Caco-2 (cell line): Measurements from ENCODE around the gene SSBP2. TPM values are rescaled to one million over a fixed set of nuclear protein-coding genes. Genes with fewer than 3 reads are reported as not detected.

Experiments used
- BruUV-seq: library from RNA; stranded (reverse); fragments of 400-500 nt; replicated peaks from 2 replicates; lab custom pipeline; 2021; lab: Mats Ljungman, UMichigan
- CTCF ChIA-PET: fragments of 300-600 bp; sonication (Branson Sonifier 250); formaldehyde crosslinking; loops from one replicate; lab custom pipeline; 2022; ENCODE audit warnings: antibody characterized with exemption; lab: Charles Lee
- POLR2A ChIA-PET: fragments of 300-600 bp; sonication (Branson Sonifier 250); formaldehyde crosslinking; loops from one replicate; lab custom pipeline; 2022; ENCODE audit warnings: antibody characterized with exemption; lab: Charles Lee
- DNase-seq, 2 experiments: peaks; one replicate each; pipeline versions ENCODE4 v3.0.0 to v3.0.0-alpha.2; 2020 to 2022
- H3K27me3 ChIP-seq: replicated peaks from 2 replicates; pipeline ENCODE4 v1.6.0; 2011; ENCODE audit warnings: low read length; ENCODE audit not compliant: control insufficient read depth, insufficient read depth
- H3K36me3 ChIP-seq: 2 replicates; pipeline ENCODE4 v1.5.1; 2011; ENCODE audit warnings: low read length; ENCODE audit not compliant: control insufficient read depth, insufficient read depth
- H3K4me1 ChIP-seq: fragments of 250-450 bp; sonication (Bioruptor Pico); 2 replicates; pipeline ENCODE4 v1.5.1; 2020; ENCODE audit warnings: mild to moderate bottlenecking
- H3K4me3 ChIP-seq: 2 replicates; pipeline ENCODE4 v1.5.1; 2011; ENCODE audit warnings: low read depth, mild to moderate bottlenecking, control low read depth, low read length
- H3K9me3 ChIP-seq: fragments of 250-450 bp; sonication (Bioruptor Pico); 2 replicates; pipeline ENCODE4 v1.5.1; 2020; ENCODE audit warnings: mild to moderate bottlenecking, moderate library complexity
- H3K27ac Mint-ChIP-seq: one replicate; pipeline ENCODE4 v1.8.0; 2022; ENCODE audit warnings: mixed read lengths; ENCODE audit not compliant: unreplicated experiment
- H3K27me3 Mint-ChIP-seq: one replicate; pipeline ENCODE4 v1.8.0; 2022; ENCODE audit warnings: mixed read lengths; ENCODE audit not compliant: insufficient read depth, unreplicated experiment
- H3K36me3 Mint-ChIP-seq: one replicate; pipeline ENCODE4 v1.8.0; 2022; ENCODE audit warnings: mild to moderate bottlenecking, mixed read lengths; ENCODE audit not compliant: insufficient read depth, unreplicated experiment
- H3K4me1 Mint-ChIP-seq: one replicate; pipeline ENCODE4 v1.8.0; 2022; ENCODE audit warnings: low read depth, mixed read lengths; ENCODE audit not compliant: unreplicated experiment
- H3K4me3 Mint-ChIP-seq: one replicate; pipeline ENCODE4 v1.8.0; 2022; ENCODE audit warnings: mild to moderate bottlenecking, moderate library complexity, mixed read lengths; ENCODE audit not compliant: unreplicated experiment
- H3K9me3 Mint-ChIP-seq: one replicate; pipeline ENCODE4 v1.8.0; 2022; ENCODE audit warnings: mixed read lengths; ENCODE audit not compliant: unreplicated experiment
- CTCF ChIP-seq, 2 experiments: fragments of 200-600 bp in 1 of 2; IDR thresholded peaks; 1 replicate in 1 of 2; 2 replicates in 1 of 2; pipeline versions ENCODE4 v1.5.1 to v1.8.0; 2011 to 2022; ENCODE audit warnings: antibody characterized with exemption in 1 of 2, control low read depth in 1 of 2, inconsistent platforms in 1 of 2, low read depth in 1 of 2, low read length in 1 of 2, mild to moderate bottlenecking in 1 of 2, moderate library complexity in 1 of 2; ENCODE audit not compliant: insufficient read depth in 1 of 2, severe bottlenecking in 1 of 2, unreplicated experiment in 1 of 2
- intact Hi-C: fragments of 100-400 bp; cut with micrococcal nuclease; formaldehyde crosslinking; loops from one replicate; pipeline ENCODE4 v1.10.0; 2022; ENCODE audit not compliant: unreplicated experiment
- total RNA-seq: library from RNA; stranded (reverse); gene quantifications from 2 replicates; pipeline ENCODE4 v1.2.3, GENCODE V29; 2022

The SSBP2 gene
- total RNA-seq, 1 experiment from 2014 or later = 2.5 TPM

- H3K4me3 Mint-ChIP-seq = no peak overlapping the region
- BruUV-seq = no TSS peak
- H3K9me3 Mint-ChIP-seq = no peaks in the 10 kb centered on the region
- no peak for DNase-seq
- Histone ChIP-seq H3K36me3 (no peaks in the 10 kb centered on the region), H3K4me3 (no peak overlapping the region), H3K27me3 (no peaks in the 10 kb centered on the region), H3K9me3 (no peaks in the 10 kb centered on the region), H3K4me1 (no peaks in the 10 kb centered on the region)
- TF ChIP-seq CTCF (IDR thresholded peaks at IDR 0.05; ENCODE audit: insufficient read depth in 1 of 2, low read depth in 1 of 2, low read length in 1 of 2, severe bottlenecking in 1 of 2, unreplicated experiment in 1 of 2) = no peak
- no peaks in the 10 kb centered on the region for H3K4me1 Mint-ChIP-seq
- H3K27ac Mint-ChIP-seq = no peak overlapping the region
- H3K36me3 Mint-ChIP-seq = no peaks in the 10 kb centered on the region
- ChIA-PET POLR2A (no interaction called here), CTCF (no interaction called here)
- intact Hi-C loops = no loop called here
- peaks cover 8% of the 10 kb centered on the region for H3K27me3 Mint-ChIP-seq
Observed at GRCh38 chr5:81719743-81720345, 31.1 kb downstream of the SSBP2 start.

- Mint-ChIP-seq H3K36me3 (no peaks in the 10 kb centered on the region), H3K9me3 (no peaks in the 10 kb centered on the region), H3K4me1 (no peaks in the 10 kb centered on the region), H3K27me3 (peaks cover 2% of the 10 kb centered on the region), H3K27ac (no peak overlapping the region), H3K4me3 (no peak overlapping the region)
- no peak for TF ChIP-seq CTCF (IDR thresholded peaks at IDR 0.05; ENCODE audit: insufficient read depth in 1 of 2, low read depth in 1 of 2, low read length in 1 of 2, severe bottlenecking in 1 of 2, unreplicated experiment in 1 of 2)
- Histone ChIP-seq H3K4me1 (no peaks in the 10 kb centered on the region), H3K27me3 (no peaks in the 10 kb centered on the region), H3K36me3 (no peaks in the 10 kb centered on the region), H3K9me3 (no peaks in the 10 kb centered on the region), H3K4me3 (no peak overlapping the region)
- ChIA-PET CTCF (no interaction called here), POLR2A (no interaction called here)
- no peak for DNase-seq
- BruUV-seq = no TSS peak
- intact Hi-C loops = no loop called here
Observed at GRCh38 chr5:81718300-81718699, 32.6 kb downstream of the SSBP2 start.

GRCh38 chr5:81717860-81718259 is 33.0 kb downstream of the SSBP2 start:
- Mint-ChIP-seq H3K4me3 (no peak overlapping the region), H3K36me3 (no peaks in the 10 kb centered on the region), H3K27me3 (peaks cover 2% of the 10 kb centered on the region), H3K9me3 (no peaks in the 10 kb centered on the region), H3K27ac (no peak overlapping the region), H3K4me1 (no peaks in the 10 kb centered on the region)
- CTCF ChIA-PET = no interaction called here
- Histone ChIP-seq H3K36me3 (no peaks in the 10 kb centered on the region), H3K4me1 (no peaks in the 10 kb centered on the region), H3K9me3 (no peaks in the 10 kb centered on the region), H3K4me3 (no peak overlapping the region), H3K27me3 (no peaks in the 10 kb centered on the region)
- DNase-seq = no peak
- no peak for TF ChIP-seq CTCF (IDR thresholded peaks at IDR 0.05; ENCODE audit: insufficient read depth in 1 of 2, low read depth in 1 of 2, low read length in 1 of 2, severe bottlenecking in 1 of 2, unreplicated experiment in 1 of 2)
- BruUV-seq = no TSS peak
- POLR2A ChIA-PET = no interaction called here
- intact Hi-C loops = no loop called here
